GM18526 (cell line): ENCODE results near the gene TENM4.

Source experiments
- POLR2A ChIP-seq: IDR thresholded peaks from 3 replicates; pipeline ENCODE4 v1.6.1; 2011; ENCODE audit not compliant: insufficient read length; ENCODE audit errors: extremely low read depth

The TENM4 gene

DNA sequence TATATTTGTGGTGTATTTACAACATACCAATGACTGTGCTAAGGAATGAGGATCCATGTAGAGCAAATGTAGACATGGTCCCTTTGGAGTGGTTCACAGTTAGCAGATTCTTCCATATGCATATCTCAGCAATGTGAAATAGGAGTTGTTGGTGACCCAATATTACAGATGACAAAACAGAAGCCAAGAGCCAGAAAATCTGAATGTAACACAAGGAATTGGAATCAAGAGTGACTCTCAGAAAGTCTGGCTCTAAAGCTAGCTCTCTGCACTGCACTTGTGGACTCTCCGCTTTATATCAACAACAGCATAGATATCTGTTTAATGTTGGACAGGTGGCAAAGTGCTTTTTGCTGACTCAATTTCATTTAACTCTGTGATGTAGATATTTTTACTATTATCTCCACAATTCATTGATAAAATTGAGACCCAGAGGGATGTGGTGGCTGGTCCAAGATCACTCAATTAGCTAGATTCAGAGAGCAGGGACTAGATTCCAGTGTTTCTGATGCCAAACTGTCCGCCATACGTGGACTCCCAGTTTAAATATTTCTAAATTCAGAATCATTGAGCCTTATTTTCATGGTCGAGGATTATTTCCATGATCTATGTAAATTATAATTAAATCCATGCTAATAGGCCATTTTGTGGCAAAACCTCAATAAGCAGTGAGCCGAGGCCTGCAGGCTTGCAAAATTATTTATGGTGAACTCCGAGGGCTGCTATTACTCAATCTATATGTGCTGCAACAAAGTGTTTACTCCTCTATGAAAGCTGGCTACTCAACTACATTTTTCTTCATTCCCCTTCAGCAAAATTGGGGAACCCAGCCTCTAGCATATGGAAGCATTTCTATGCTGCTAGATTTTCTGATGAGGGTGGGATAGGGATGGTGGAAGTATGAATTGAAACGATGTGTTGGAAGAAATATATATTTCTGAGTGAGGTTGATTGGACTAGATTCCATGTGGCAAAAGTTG, 21.1 kb upstream of the TENM4 start:
- no peak for TF ChIP-seq POLR2A

DNA sequence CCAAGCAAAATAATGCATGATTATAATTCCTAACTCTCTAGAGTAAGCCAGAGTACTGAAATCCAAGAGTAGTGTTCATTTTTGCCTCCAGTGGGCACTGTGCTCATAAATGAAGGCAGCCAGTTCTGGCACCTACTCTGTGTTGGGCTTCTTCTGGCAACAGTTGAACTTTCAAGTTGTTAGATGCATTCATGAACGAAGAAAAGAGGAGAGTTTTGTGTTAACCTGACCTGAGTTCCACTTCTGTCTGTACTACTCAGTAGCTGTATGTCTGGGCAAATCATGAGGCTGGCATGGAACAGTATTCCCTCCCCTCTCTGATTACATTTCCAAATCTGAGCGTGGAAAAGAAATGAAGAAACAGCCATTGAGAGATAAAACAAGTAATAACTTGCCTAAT, 20.3 kb upstream of the TENM4 start:
- no peak for TF ChIP-seq POLR2A

DNA sequence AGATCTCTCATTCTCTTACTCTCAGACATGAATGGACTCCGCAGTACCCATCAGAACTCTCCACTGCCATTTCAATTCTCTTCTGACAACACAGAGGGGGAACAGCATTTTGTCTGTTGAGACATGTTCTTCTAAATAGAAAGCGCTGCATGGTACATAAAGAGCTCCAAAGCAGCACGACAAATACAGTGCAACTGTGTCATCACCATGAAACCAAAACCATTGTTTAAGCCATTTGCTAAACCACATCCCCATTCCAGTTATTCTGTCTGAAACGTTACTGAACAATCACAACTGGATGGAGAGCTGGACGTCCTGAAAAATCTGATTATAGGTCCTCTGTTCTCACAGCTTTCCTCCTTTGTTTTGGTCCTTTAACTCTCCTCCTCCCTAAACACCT, 17.9 kb upstream of the TENM4 start:
- TF ChIP-seq POLR2A: no peak

DNA sequence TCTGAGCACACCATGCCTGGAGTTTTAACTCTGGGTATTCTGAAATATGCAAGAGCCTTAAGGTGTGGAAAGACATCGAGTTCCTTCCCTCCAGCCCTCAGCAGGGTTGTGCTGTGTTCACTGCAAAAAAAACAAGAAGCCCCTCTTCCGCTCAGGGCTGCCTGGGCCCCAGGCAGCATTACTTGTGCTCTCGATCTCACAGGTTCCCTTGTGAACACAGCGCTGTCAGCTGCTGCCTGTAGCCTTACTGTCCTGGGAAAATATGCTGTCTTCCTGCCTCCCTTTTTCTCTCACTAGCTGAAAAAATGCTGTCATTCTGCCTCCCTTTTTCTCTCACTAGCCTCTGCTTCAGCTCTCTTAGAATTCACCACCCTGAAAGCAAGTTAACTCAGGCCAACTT, 15.7 kb upstream of the TENM4 start:
- TF ChIP-seq POLR2A: no peak

DNA sequence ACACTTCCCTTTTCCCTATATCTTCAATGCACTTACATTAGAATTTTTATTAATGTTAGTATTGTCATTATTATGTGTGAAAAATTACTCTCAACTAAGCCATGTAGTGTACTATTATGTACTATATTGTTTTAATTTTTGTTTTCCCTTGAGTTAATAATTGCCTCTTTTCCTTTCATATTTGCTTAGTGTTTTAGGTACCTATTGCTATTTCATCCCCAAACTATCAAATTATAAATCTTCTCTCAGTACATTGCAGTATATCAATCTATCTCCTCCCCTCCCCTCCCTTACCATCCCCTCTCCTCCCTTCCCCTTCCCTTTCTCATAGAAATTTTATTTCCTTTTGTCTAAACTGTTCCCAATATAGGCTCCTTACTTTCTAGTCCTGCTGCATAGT, 12.8 kb upstream of the TENM4 start:
- TF ChIP-seq POLR2A: no peak

DNA sequence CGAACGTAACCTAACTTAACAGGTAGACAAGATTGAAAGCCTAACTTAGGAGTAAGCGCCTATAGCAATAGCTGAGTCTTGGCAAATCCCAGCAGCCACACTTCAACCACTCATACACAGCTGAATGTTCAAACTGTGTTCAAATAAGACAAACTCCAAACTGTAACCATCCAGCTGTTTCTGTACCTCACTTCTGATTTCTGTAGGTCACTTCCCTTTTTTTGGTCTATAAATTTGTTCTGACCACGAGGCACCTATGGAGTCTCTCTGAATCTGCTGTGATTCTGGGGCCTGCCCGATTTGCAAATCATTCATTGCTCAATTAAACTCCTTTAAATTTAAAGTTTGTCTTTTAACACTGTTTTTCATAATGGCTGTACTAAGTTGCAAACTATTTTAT, 8.2 kb upstream of the TENM4 start:
- TF ChIP-seq POLR2A: no peak

DNA sequence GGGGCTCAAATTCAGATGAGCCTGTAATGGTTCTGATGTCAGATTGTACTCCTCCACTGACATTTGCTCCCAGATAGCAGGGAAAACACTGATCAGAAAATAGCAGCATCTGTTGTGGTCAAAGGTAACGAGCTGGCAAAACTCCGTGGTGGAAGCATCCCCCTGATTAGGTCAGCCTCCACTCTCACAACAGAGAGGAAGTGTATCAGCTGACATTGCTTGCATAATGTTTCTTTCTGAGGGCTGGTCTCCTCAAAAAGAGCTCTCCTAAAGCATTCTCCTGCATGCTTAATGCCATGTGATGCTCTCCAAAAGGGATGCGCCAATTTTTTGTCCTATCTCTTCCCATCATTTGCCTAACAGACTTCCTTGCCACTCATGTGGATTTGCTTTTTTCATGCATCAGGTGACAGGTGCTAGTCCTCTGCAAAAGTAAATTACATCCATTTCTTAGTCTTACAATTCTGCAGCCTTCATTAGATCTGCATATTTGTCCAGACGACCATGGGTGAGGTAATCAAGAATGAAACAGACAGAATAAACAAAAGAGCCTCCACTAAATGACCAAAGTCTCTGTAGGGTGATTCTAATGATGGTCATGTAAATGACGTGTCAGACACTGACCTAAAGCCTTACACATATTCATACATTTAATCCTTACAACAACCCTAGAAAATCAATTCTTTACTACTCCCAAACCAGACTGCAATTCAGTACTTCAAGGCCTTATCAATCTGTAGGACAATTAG, 6.4 kb upstream of the TENM4 start:
- no peak for TF ChIP-seq POLR2A

DNA sequence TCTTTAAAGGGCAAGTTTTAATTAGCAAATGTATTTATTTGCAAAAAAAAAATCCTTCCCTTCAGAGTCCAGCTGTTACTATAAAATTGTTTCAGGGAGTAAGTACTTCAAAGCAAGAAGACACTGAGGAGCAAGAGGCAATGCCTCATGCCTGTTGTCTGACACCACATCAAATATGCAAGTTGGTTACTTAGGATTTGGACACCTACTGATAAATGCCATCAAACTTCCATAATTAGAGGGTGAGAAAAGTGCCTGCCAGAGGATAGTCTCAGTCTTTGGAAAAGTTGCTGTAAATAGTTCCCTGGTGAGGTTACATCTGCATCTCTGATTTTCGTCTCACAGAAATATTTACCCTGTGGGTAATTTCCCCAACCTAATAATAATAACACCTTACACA, 4.1 kb upstream of the TENM4 start:
- TF ChIP-seq POLR2A: no peak

DNA sequence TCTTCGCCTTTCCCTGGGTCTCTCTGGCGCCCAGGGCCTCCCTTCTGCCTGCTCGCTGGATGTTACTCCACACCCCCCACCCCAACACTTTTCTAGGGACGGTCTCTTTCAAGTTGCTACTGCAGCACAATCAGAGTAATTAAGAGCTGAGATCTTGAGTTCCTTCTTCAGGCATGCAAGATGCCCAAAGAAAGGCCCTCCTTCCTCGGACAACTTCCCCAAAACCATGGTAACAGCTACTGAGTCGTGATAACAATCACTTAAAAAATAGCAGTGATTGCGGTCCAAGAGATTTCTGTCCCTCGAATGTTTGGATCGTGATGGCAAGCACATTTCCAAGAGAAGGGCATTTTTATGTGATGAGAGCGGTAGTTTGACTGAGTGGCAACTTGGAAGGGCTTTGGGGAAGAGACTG, 638 bp upstream of the TENM4 start:
- no peak for TF ChIP-seq POLR2A

DNA sequence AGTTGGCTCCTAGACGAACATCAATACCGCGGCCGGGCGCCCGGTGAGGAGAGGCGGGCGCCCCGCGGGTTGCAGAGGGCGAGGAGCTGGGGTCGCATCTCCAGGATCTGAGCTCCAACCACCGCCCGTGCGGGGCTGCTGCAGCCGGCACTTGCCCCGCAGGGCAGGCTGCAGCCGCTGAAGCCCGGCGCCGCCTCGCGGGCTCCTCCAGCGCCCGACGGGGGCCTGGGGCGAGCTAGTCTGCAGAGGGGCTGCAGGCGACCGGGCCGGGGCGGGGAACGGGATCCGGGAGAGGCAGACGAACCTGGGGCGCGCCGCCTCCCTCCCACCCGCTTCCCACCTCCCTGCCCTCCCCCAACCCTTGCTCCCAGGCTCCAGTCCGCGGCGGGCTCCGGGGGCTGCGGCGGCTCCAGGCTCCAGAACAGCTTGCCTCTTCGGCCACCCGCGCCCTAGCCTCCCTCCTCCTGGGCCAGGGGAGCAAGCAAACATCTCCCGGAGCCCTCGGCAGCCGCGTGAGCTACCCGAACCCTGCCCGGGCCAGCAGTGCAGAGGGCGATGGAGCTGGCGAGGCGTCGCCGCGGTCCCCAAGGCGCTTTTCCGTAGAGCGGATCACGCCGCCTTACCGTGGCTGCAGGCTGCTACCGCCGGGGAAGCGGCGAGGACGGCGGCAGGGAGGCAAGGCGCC, 802 bp downstream of the TENM4 start:
- no peak for TF ChIP-seq POLR2A

DNA sequence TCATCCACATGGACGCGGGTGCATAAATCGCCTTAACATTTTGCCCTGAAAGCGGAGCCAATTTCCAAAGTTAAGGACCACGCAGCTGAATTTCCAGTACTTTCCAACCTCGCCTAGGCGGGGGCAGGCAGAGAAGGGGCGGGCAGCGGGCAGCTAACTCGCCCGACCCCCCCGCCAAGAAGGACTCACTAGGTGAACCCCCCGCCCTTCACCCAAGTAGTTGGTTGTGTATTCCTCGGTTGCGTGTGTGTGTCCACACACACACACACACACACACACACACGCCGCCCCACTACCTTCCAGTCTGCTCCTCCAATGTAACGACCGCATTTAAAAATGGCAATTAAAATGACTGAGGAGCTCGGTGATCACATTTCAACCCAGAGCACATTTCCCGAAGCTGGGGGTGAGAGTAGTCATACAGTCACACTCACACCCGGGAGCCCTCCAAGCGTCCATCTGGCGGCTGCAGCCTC, 1.4 kb downstream of the TENM4 start:
- no peak for TF ChIP-seq POLR2A

DNA sequence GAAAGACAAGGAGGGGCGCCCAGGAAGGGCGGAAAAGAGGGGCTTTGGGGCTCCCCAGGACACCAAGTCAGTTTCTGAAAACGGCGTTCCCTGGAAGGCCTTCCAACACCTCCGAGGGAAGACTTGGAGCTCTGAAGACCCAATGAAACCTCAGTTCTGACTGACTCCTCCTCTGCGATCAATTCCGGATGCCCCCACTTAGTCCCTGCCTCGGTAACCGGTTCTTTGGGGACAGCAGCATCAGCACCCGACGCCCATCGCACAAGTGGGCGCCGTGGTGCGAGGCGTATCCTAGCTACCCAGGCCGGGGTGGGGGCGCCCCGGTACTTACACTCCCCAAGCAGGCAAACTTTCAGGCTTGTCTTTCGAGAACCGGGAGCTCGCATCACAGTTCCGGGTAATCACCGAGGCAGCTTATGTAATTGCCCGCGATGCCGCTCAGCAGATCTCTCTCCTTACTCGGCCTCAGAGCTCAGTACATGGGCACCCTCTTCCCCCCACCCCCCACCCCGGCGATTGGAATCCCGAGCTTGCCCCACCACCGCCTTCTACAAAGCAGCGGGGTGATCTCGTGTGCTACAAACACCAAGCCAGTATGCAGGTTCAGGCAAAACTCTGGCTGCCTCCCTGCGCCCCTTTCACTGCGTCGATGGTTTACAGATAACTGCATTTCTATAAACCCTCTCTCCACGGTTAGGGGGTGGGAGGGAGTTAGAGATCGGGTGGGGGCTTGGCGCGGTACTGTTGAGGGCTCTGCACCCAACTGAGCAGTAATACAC, 2.0 kb downstream of the TENM4 start:
- no peak for TF ChIP-seq POLR2A

DNA sequence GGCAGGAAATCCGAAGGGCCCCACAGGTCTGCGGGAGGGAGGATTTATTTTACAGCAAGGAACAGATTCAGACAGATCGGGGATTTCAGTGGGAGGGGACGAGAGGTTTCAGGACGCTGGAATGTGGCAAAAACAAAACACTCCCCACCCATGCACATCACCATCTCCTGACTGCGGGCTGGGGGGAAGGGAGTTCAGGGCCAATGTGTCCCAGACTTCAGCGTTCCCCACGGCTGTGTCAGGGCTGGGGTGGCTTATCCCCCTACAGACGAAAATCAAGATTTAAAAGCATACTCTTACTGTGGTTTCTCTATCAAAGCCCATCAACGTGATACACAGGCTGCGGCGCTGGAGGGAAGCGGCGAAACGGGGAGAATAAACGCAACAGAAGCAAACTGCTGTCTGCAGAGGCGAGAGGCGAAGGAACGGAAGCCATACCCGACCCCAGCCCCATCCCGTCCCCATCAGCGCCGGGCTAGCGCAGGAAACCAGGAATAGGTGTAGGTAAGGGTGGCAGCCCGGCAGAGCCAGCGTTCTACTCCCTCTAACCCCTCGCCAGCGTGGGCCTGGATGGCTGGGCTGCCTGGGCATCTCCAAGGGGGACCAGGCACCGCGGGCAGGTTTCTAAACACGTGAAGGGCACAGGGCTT, 2.7 kb downstream of the TENM4 start:
- TF ChIP-seq POLR2A: no peak

DNA sequence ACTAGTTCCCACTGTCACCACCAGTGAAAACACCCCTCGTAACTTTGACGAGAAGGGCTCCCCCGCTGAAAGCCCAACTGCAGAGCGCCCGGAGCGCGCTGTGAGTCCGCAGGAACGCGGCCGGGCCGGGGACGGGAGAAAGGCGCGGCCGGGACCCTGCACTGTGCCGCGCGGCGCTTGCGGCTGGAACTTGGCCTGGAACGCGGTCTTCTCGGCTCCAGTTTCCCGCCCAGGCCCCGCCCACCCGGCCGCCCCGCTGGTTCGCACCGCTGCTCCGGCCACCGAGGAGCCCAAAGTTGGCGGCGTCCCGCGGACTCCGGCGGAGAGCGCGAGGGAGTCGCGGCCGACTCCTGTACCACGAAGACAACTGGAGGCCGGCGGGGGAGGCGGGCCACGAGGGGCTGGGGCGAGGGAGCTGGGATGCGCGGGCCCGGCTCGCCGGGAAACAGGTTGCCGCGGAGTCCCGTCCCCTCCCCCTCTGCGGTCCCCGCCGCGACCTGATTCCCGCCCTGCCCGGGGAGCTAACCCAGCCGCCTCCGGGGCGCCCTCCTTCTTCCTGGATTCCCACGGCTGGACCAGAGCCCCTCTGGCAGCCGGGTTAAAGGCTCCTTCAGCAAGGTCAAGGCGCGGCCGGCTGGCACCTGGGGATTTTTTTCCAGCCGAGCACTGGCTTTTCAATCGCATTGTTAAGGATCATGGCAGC, 3.4 kb downstream of the TENM4 start:
- no peak for TF ChIP-seq POLR2A
